Measurements from ENCODE around the gene TARS1.
"Not testable (repeated sequence)": the region's sequence is repeated elsewhere in the genome, so short reads cannot be mapped to it uniquely, and the experiment has no call there.

The TARS1 gene

GRCh38 chr5:33488558-33489355 lies 48.0 kb downstream of the TARS1 start:
- no peak for DNase-seq (ENCODE audit: low read depth in 2 of 2)

GRCh38 chr5:33489481-33490067 lies 48.8 kb downstream of the TARS1 start:
- no peak for DNase-seq (ENCODE audit: low read depth in 2 of 2)

- no peak for DNase-seq (ENCODE audit: low read depth in 2 of 2)
Observed at GRCh38 chr5:33490071-33490665, 49.4 kb downstream of the TARS1 start.

GRCh38 chr5:33491941-33492340 lies 51.2 kb downstream of the TARS1 start:
- DNase-seq (ENCODE audit: low read depth in 2 of 2), result no peak

- DNase-seq (ENCODE audit: low read depth in 2 of 2), result no peak
Observed at GRCh38 chr5:33494466-33494865, 53.7 kb downstream of the TARS1 start.

- DNase-seq (ENCODE audit: low read depth in 2 of 2), result no peak
Observed at GRCh38 chr5:33501260-33501659, 60.5 kb downstream of the TARS1 start.

GRCh38 chr5:33501899-33502298 lies 61.1 kb downstream of the TARS1 start:
- DNase-seq (ENCODE audit: low read depth in 2 of 2), result no peak

GRCh38 chr5:33504570-33504969 lies 63.8 kb downstream of the TARS1 start:
- no peak for DNase-seq (ENCODE audit: low read depth in 2 of 2)

GRCh38 chr5:33507426-33507825 lies 66.7 kb downstream of the TARS1 start:
- DNase-seq (ENCODE audit: low read depth in 2 of 2), result no peak

- no peak for DNase-seq (ENCODE audit: low read depth in 2 of 2)
Observed at GRCh38 chr5:33509036-33509435, 68.3 kb downstream of the TARS1 start.

- no peak for DNase-seq (ENCODE audit: low read depth in 2 of 2)
Observed at GRCh38 chr5:33513462-33514185, 72.9 kb downstream of the TARS1 start.

GRCh38 chr5:33515366-33515765 lies 74.6 kb downstream of the TARS1 start:
- DNase-seq (ENCODE audit: low read depth in 2 of 2), result not testable (repeated sequence)

- DNase-seq (ENCODE audit: low read depth in 2 of 2), result no peak
Observed at GRCh38 chr5:33516421-33516820, 75.7 kb downstream of the TARS1 start.

Data from stimulated activated CD8-positive, alpha-beta memory T cell treated with anti-CD3 and anti-CD28 coated beads, Interleukin-15, amount 100 ng/mL, for 4 hours (primary cell).